MM.1S (cell line): ENCODE data around the gene DGKG.

Experiments used
- DNase-seq: peaks from one replicate; pipeline ENCODE4 v3.0.0-alpha.2; 2015
- H2AFZ ChIP-seq: fragments of 300-600 bp; sonication (generic); 2 replicates; pipeline ENCODE4 v1.6.0; 2016; ENCODE audit warnings: antibody characterized with exemption, low read length
- H3F3A ChIP-seq: fragments of 300-600 bp; sonication (generic); 2 replicates; pipeline ENCODE4 v1.6.1; 2016; ENCODE audit warnings: mild to moderate bottlenecking, antibody characterized with exemption, low read length, moderate library complexity, mixed read lengths; ENCODE audit not compliant: insufficient read depth
- H3K27ac ChIP-seq: fragments of 300-600 bp; sonication (generic); 2 replicates; pipeline ENCODE4 v1.5.1; 2016; ENCODE audit warnings: mild to moderate bottlenecking, low read length
- H3K27me3 ChIP-seq: fragments of 300-600 bp; sonication (generic); replicated peaks from 2 replicates; pipeline ENCODE4 v1.6.0; 2016; ENCODE audit warnings: low read length; ENCODE audit not compliant: insufficient read depth
- H3K36me3 ChIP-seq: fragments of 300-600 bp; sonication (generic); replicated peaks from 2 replicates; pipeline ENCODE4 v1.6.1; 2016; ENCODE audit warnings: mild to moderate bottlenecking, low read length, mixed read lengths; ENCODE audit not compliant: insufficient read depth
- H3K4me1 ChIP-seq: fragments of 300-600 bp; sonication (generic); 2 replicates; pipeline ENCODE4 v1.6.1; 2016; ENCODE audit warnings: low read length, mixed read lengths
- H3K4me2 ChIP-seq: fragments of 300-600 bp; sonication (generic); 2 replicates; pipeline ENCODE4 v1.6.0; 2016; ENCODE audit warnings: low read depth, low read length
- H3K4me3 ChIP-seq: fragments of 300-600 bp; sonication (generic); 2 replicates; pipeline ENCODE4 v1.5.1; 2016; ENCODE audit warnings: low read length, mixed read lengths
- H3K79me2 ChIP-seq: fragments of 300-600 bp; sonication (generic); 2 replicates; pipeline ENCODE4 v1.6.1; 2016; ENCODE audit warnings: mixed run types, low read length, mixed read lengths
- H3K9ac ChIP-seq: fragments of 300-600 bp; sonication (generic); 2 replicates; pipeline ENCODE4 v1.6.1; 2016; ENCODE audit warnings: low read length, mixed read lengths
- H3K9me2 ChIP-seq: fragments of 300-600 bp; sonication (generic); replicated peaks from 2 replicates; pipeline ENCODE4 v1.6.1; 2016; ENCODE audit warnings: mild to moderate bottlenecking, low read length, mixed read lengths; ENCODE audit not compliant: insufficient read depth
- H3K9me3 ChIP-seq: fragments of 300-600 bp; sonication (generic); replicated peaks from 2 replicates; pipeline ENCODE4 v1.6.1; 2016; ENCODE audit warnings: mild to moderate bottlenecking, low read length, mixed read lengths; ENCODE audit not compliant: insufficient read depth
- H4K20me1 ChIP-seq: fragments of 300-600 bp; sonication (generic); 2 replicates; pipeline ENCODE4 v1.6.1; 2016; ENCODE audit warnings: mild to moderate bottlenecking, low read length, moderate library complexity, mixed read lengths; ENCODE audit not compliant: insufficient read depth
- CTCF ChIP-seq: fragments of 300-600 bp; sonication (generic); IDR thresholded peaks from 2 replicates; pipeline ENCODE4 v1.5.1; 2016; ENCODE audit warnings: antibody characterized with exemption, low read length, mixed read lengths
- EZH2 ChIP-seq: fragments of 300-600 bp; sonication (generic); optimal IDR thresholded peaks from 2 replicates; pipeline ENCODE3; 2017; ENCODE audit warnings: low read depth, mild to moderate bottlenecking, antibody characterized with exemption, low read length, mixed read lengths
- EZH2phosphoT487 ChIP-seq: fragments of 300-600 bp; sonication (generic); IDR thresholded peaks from 2 replicates; pipeline ENCODE4 v1.6.1; 2018; ENCODE audit warnings: antibody characterized with exemption, low read length

Gene DGKG

GRCh38 chr3:186281176-186281575, 80.9 kb downstream of the DGKG start:
- DNase-seq = no peak
- Histone ChIP-seq H2AFZ (no peak overlapping the region), H3K9me2 (no peaks in the 10 kb centered on the region), H3K27ac (no peak overlapping the region), H4K20me1 (no peaks in the 10 kb centered on the region), H3F3A (no peaks in the 10 kb centered on the region), H3K9me3 (no peaks in the 10 kb centered on the region), H3K9ac (no peak overlapping the region), H3K36me3 (no peaks in the 10 kb centered on the region), H3K4me3 (no peak overlapping the region), H3K4me2 (no peak overlapping the region), H3K79me2 (no peaks in the 10 kb centered on the region), H3K27me3 (no peaks in the 10 kb centered on the region), H3K4me1 (no peaks in the 10 kb centered on the region)
- TF ChIP-seq EZH2 (no peak), EZH2phosphoT487 (no peak), CTCF (no peak)

GRCh38 chr3:186280737-186281136, 81.3 kb downstream of the DGKG start:
- Histone ChIP-seq H2AFZ (no peak overlapping the region), H4K20me1 (no peaks in the 10 kb centered on the region), H3K27me3 (no peaks in the 10 kb centered on the region), H3K4me2 (no peak overlapping the region), H3K9ac (no peak overlapping the region), H3K4me3 (no peak overlapping the region), H3K79me2 (no peaks in the 10 kb centered on the region), H3K9me2 (no peaks in the 10 kb centered on the region), H3F3A (no peaks in the 10 kb centered on the region), H3K4me1 (no peaks in the 10 kb centered on the region), H3K36me3 (no peaks in the 10 kb centered on the region), H3K27ac (no peak overlapping the region), H3K9me3 (no peaks in the 10 kb centered on the region)
- DNase-seq = no peak
- no peak for TF ChIP-seq CTCF
- no peak for TF ChIP-seq EZH2
- no peak for TF ChIP-seq EZH2phosphoT487

GRCh38 chr3:186277268-186277909, 84.6 kb downstream of the DGKG start:
- no peaks in the 10 kb centered on the region for H3K9me2 ChIP-seq
- H3K27me3 ChIP-seq = no peaks in the 10 kb centered on the region
- no peak overlapping the region for H3K9ac ChIP-seq
- no peaks in the 10 kb centered on the region for H3F3A ChIP-seq
- TF ChIP-seq CTCF (peak; percentile 13; the same call in 1 of the 2 replicates), EZH2phosphoT487 (no peak), EZH2 (no peak)
- no peak overlapping the region for H3K4me2 ChIP-seq
- H3K27ac ChIP-seq = no peak overlapping the region
- no peaks in the 10 kb centered on the region for H3K79me2 ChIP-seq
- no peak overlapping the region for H3K4me3 ChIP-seq
- no peak for DNase-seq
- H2AFZ ChIP-seq = no peak overlapping the region
- H3K4me1 ChIP-seq = no peaks in the 10 kb centered on the region
- H3K9me3 ChIP-seq = no peaks in the 10 kb centered on the region
- no peaks in the 10 kb centered on the region for H4K20me1 ChIP-seq
- no peaks in the 10 kb centered on the region for H3K36me3 ChIP-seq
